ENCODE results near the gene MRPL27.
A peak's percentile ranks its signal among the peaks of the same experiment; 100 is the strongest.
"Not testable (repeated sequence)": the region's sequence is repeated elsewhere in the genome, so short reads cannot be mapped to it uniquely, and the experiment has no call there.

The MRPL27 gene

GRCh38 chr17:50344731-50345365 lies 28.1 kb downstream of the MRPL27 start:
- no peak for DNase-seq

GRCh38 chr17:50339381-50339780 lies 33.6 kb downstream of the MRPL27 start:
- DNase-seq: no peak

- no peak for DNase-seq
Observed at GRCh38 chr17:50338645-50339044, 34.3 kb downstream of the MRPL27 start.

DNA sequence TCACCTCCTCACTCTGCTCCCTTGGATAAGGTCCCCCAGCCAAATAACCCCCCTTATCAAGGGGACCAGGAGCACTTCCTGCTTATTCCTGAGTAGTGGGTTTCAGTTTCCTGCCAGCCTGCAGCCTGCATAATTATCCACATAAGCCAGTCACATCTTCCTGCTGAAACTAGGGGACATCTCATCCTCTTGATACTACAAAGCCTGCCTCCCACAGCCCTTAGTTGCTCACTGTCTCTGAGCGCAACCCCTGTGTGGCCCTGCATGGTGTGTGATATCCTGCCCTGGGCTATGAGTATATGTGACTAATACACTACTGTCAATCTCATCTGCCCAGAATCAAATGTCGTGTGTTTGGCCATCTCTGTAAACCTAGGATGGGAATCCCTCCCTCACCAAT lies 35.0 kb downstream of the MRPL27 start:
- no peak for DNase-seq

GRCh38 chr17:50333291-50334057 lies 39.5 kb downstream of the MRPL27 start:
- not testable (repeated sequence) for DNase-seq

DNA sequence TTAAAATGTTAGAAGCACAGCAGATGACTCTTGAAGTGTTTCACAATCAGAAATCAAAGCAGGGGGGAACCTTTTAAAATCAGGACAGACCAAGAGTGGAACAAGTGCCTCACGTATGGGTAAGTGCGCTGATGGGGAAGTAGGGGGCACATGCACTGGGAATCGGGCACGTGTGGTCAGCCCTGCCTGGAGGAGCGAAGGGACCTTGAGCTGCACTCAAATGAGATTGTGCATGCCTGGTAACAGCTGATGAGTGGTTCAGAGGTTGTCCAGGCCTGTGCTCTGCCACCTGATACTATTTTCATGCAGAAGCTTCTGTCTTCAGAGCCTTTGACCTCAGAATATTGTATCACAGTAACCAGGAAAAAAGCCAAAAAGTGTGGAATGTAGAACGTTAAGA lies 40.8 kb downstream of the MRPL27 start:
- no peak for DNase-seq

DNA sequence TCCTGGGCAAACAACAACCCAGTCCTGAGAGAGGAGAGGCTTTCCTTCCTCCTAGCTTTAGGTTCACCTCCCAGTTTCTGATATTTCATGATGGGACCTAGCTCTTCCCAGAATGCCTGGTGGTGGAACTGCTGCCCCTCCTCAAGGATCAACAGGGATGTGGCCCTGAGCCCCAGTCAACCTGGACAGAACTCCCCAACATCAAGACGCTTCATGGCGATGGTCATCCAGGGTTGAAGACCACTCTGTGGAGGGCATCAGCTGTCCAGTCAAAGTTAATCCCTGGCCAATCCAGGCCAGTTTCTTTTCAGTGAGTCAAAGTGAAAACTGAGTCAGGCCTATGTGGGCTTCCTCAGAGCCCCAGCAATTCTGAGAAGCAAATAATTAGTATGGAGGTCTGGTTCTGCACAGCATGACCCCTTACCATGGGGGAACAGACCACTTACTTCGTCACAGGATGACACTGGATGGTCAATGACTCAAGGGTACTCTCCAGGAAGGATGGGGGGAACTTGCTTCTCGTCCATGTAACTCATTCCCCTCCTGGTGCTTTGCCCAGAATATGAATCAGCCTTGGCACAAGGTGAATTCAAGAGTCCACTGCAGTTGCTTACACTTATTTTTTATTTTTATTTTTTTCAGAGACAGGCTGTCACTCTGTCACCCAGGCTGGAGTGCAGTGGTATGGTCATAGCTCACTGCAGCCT lies 41.7 kb downstream of the MRPL27 start:
- DNase-seq: peak; percentile 56

DNA sequence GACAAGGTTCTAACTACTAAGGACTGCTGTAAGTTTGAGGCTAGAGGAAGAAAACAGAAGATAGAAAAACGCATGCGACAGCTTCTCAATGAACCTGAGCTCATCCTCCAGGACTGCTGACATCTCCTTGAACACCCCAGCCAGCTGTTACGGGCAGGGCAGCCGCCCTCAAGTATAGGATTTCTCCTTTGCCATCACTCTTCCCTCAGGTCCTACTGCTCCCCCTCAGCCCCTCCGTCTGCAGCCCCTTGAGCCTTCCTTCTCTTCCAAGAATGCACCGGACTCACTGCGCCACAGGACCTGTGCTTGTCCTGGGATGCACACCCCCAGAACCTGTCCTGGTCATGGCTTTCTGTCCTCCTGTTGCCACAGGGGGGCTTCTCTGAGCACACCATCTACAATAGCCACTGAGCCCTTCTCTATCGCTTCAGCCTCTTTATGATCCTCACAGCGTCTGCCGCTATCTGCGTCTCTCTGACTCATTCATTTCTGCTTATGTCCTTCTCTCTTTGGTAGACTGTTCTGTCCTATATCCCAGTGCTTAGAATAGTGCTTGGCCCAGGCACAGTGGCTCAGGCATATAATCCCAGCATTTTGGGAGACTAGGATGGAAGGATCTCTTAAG lies 42.7 kb downstream of the MRPL27 start:
- no peak for DNase-seq

DNA sequence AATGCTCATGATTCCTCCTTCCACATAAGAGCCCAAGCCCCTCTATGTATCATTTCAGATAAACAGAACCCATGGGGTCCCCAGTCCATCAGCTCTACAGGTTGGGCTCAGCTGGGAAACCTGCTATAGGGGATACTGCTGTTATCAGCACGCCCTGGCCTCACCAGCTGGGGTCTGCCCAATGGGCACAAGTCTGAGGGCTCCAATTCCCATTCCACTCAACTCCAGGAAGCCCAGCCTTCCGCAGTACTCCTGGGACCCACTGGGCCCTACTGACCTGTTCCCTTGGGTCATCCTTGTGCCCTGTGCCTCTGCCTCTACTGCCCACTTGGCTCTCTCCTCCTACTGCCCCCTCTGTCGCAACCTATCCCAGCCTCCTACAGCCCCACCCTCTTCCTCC lies 43.3 kb downstream of the MRPL27 start:
- no peak for DNase-seq

GRCh38 chr17:50328363-50329325 lies 44.3 kb downstream of the MRPL27 start:
- DNase-seq: no peak

DNA sequence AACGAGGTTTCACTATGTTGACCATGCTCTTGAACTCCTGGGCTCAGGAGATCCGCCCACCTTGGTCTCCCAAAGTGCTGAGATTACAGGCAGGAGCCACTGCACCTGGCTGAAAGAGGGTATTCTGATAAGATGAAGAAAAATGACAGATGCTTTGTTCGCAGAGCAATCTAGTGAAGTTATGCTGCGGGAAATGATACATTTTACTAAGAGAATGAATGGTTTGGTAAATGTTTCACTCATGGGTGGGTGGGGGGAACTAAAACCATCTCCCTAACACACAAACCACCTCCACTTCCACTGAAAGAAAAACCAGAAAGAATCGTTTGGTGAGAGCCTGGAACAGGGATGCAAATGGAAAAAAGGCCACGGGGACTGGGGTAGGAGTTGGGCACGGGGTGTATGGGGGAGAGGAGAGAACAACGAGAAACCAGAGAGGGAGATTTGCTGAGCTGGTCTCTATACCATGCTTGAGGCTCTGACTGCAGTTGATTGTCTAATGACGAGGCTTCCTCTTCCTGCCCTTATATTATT lies 46.1 kb downstream of the MRPL27 start:
- no peak for DNase-seq

- no peak for DNase-seq
Observed at GRCh38 chr17:50325906-50326305, 47.1 kb downstream of the MRPL27 start.

DNA sequence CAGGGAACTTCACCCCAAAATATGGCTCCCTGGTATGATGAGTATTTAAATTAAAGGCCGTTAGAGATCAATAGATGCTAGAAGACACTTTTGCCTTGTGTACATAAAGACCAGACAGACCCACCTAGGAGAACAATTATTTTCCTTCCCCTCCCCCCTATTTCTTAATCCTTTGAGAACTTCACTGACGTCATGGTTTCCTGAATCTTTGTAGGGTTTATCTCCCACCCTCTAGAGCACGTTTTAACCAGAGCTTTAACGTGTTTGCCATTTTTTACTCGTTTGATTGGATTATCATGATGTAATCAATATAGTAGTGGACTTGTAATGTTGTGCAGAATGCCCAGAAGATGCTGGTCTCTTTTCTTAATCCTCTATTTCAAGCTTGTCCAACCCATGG lies 49.9 kb downstream of the MRPL27 start:
- DNase-seq: no peak

DNA sequence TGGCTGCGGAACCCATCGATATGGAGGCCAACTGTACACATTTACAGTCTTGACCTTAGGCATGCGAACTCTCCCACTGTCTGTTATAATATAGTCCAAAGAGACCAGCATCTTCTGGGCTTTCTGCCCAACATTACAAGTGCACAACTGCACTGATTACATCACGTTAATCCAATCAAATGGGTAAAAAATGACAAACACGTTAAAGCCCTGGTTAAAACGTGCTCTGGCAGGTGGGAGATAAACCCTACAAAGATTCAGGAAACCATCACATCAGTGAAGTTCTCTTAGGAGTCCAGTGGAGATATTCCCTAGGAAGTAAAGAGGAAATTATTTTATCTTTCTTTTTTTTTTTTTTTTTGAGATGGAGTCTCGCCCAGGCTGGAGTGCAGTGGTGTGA lies 50.7 kb downstream of the MRPL27 start:
- DNase-seq: no peak

DNA sequence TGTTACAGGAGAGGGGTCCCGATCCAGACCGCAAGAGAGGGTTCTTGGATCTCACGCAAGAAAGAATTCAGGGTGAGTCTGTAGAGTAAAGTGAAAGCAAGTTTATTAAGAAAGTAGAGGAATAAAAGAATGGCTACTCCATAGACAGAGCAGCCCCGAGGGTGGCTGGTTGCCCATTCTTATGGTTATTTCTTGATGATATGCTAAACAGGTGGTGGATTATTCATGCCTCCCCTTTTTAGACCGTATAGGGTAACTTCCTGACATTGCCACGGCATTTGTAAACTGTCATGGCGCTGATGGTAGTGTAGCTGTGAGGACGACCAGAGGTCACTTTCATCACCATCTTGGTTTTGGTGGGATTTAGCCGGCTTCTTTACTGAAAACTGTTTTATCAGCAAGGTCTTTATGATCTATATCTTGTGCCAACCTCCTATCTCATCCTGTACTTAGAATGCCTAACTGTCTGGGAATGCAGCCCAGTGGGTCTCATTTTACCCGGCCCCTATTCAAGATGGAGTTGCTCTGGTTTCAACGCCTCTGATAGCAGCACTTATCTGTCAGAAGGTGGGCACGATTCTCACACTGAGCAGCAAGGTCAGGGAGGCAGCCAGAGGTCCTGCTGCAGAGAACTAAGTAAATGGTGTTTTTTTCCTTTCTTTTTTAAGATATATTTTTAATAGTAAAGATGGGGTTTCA lies 53.5 kb downstream of the MRPL27 start:
- no peak for DNase-seq

- DNase-seq: no peak
Observed at GRCh38 chr17:50318501-50319285, 54.3 kb downstream of the MRPL27 start.
